ENCODE measurements around the gene DBI. TPM values are rescaled to one million over a fixed set of nuclear protein-coding genes. Genes with fewer than 3 reads are reported as not detected.

Gene DBI
- total RNA-seq, 1 experiment from 2014 or later, result 129 TPM

GRCh38 chr2:119359774-119360173 lies 7.0 kb upstream of the DBI start:
- ChIA-PET RAD21 (ENCODE audit: low non-redundant PET in 1 of 2, low total read pairs in 2 of 2, uncharacterized antibody in 2 of 2, unreplicated experiment in 2 of 2) (no interaction called here), POLR2A (no interaction called here), CTCF (no interaction called here)
- DNase-seq (ENCODE audit: low read depth, low spot score), result no peak
- Histone ChIP-seq H3K36me3 (ENCODE audit: control insufficient read depth in 1 of 2, insufficient read depth in 2 of 2, low read length in 2 of 2) (no peaks in the 10 kb centered on the region), H3K4me1 (ENCODE audit: control insufficient read depth in 1 of 2, insufficient read depth in 2 of 2, low read length in 2 of 2) (no peaks in the 10 kb centered on the region), H3K27me3 (ENCODE audit: insufficient read depth, low read length) (no peaks in the 10 kb centered on the region), H3K9ac (ENCODE audit: low read length) (no peak overlapping the region), H3K27ac (ENCODE audit: low read depth, low read length) (no peak overlapping the region), H3K4me2 (ENCODE audit: low read length) (no peak overlapping the region), H4K20me1 (ENCODE audit: insufficient read depth) (no peaks in the 10 kb centered on the region), H2AFZ (ENCODE audit: low read depth, low read length, poor library complexity, severe bottlenecking) (no peak overlapping the region), H3K9me2 (ENCODE audit: insufficient read depth) (no peaks in the 10 kb centered on the region), H3K9me3 (ENCODE audit: control insufficient read depth in 1 of 2, insufficient read depth in 1 of 2, low read depth in 1 of 2, low read length in 2 of 2) (no peaks in the 10 kb centered on the region), H3K79me2 (ENCODE audit: insufficient read depth, low read length) (peaks cover under 1% of the 10 kb centered on the region; the same call in 1 of the 2 replicates), H3K4me3 (replicated peaks in 1 of 2; ENCODE audit: low read depth in 1 of 2, low read length in 2 of 2) (no peak overlapping the region)
- no peak for ATAC-seq
- BruUV-seq (replicated peaks), result no TSS peak
- intact Hi-C loops (cut with micrococcal nuclease), result no loop called here
- no peak for TF ChIP-seq POLR2A (IDR thresholded peaks at IDR 0.05; ENCODE audit: borderline replicate concordance, extremely low read depth, insufficient read depth, insufficient read length)
- TF ChIP-seq, protein P1, sequence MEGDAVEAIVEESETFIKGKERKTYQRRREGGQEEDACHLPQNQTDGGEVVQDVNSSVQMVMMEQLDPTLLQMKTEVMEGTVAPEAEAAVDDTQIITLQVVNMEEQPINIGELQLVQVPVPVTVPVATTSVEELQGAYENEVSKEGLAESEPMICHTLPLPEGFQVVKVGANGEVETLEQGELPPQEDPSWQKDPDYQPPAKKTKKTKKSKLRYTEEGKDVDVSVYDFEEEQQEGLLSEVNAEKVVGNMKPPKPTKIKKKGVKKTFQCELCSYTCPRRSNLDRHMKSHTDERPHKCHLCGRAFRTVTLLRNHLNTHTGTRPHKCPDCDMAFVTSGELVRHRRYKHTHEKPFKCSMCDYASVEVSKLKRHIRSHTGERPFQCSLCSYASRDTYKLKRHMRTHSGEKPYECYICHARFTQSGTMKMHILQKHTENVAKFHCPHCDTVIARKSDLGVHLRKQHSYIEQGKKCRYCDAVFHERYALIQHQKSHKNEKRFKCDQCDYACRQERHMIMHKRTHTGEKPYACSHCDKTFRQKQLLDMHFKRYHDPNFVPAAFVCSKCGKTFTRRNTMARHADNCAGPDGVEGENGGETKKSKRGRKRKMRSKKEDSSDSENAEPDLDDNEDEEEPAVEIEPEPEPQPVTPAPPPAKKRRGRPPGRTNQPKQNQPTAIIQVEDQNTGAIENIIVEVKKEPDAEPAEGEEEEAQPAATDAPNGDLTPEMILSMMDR (IDR thresholded peaks at IDR 0.05 in 2 of 3, conservative IDR thresholded peaks at IDR 0.05 in 1 of 3; ENCODE audit: borderline replicate concordance in 1 of 3, insufficient read depth in 1 of 3, low read depth in 2 of 3, low read length in 2 of 3), result no peak
- TF ChIP-seq ZNF274 (IDR thresholded peaks at IDR 0.05; ENCODE audit: low read depth, low read length), result no peak
- TF ChIP-seq FOSL1 (IDR thresholded peaks at IDR 0.05; ENCODE audit: low read depth), result no peak
- no peak for TF ChIP-seq EGR1 (IDR thresholded peaks at IDR 0.05; ENCODE audit: low read depth)
- TF ChIP-seq CEBPB (IDR thresholded peaks at IDR 0.05; ENCODE audit: low read depth), result no peak
- TF ChIP-seq JUND (IDR thresholded peaks at IDR 0.05), result no peak
- TF ChIP-seq YY1 (IDR thresholded peaks at IDR 0.05; ENCODE audit: extremely low read depth, insufficient replicate concordance, low read depth, low read length), result no peak
- TF ChIP-seq SRF (IDR thresholded peaks at IDR 0.05; ENCODE audit: low read depth), result no peak

GRCh38 chr2:119360423-119360966 lies 6.3 kb upstream of the DBI start:
- peaks cover 7% of the 10 kb centered on the region for H3K79me2 ChIP-seq (ENCODE audit: insufficient read depth, low read length)
- intact Hi-C loops (cut with micrococcal nuclease), result no loop called here
- no peaks in the 10 kb centered on the region for H3K9me3 ChIP-seq (ENCODE audit: control insufficient read depth in 1 of 2, insufficient read depth in 1 of 2, low read depth in 1 of 2, low read length in 2 of 2)
- H4K20me1 ChIP-seq (ENCODE audit: insufficient read depth), result no peaks in the 10 kb centered on the region
- no peaks in the 10 kb centered on the region for H3K36me3 ChIP-seq (ENCODE audit: control insufficient read depth in 1 of 2, insufficient read depth in 2 of 2, low read length in 2 of 2)
- RAD21 ChIA-PET (ENCODE audit: low non-redundant PET in 1 of 2, low total read pairs in 2 of 2, uncharacterized antibody in 2 of 2, unreplicated experiment in 2 of 2), result no interaction called here
- no peaks in the 10 kb centered on the region for H3K27me3 ChIP-seq (ENCODE audit: insufficient read depth, low read length)
- H3K9me2 ChIP-seq (ENCODE audit: insufficient read depth), result no peaks in the 10 kb centered on the region
- H3K4me2 ChIP-seq (ENCODE audit: low read length), result no peak overlapping the region
- ATAC-seq, result no peak
- TF ChIP-seq SRF (IDR thresholded peaks at IDR 0.05; ENCODE audit: low read depth) (no peak), ZNF274 (IDR thresholded peaks at IDR 0.05; ENCODE audit: low read depth, low read length) (no peak), SIN3A (IDR thresholded peaks at IDR 0.05; ENCODE audit: low read depth) (no peak), RAD21 (IDR thresholded peaks at IDR 0.05; ENCODE audit: low read depth) (no peak), EGR1 (IDR thresholded peaks at IDR 0.05; ENCODE audit: low read depth) (no peak)
- no TSS peak for BruUV-seq (replicated peaks)
- POLR2A ChIA-PET, result no interaction called here
- H2AFZ ChIP-seq (ENCODE audit: low read depth, low read length, poor library complexity, severe bottlenecking), result no peak overlapping the region
- no peak overlapping the region for H3K27ac ChIP-seq (ENCODE audit: low read depth, low read length)
- H3K9ac ChIP-seq (ENCODE audit: low read length), result no peak overlapping the region
- no peak overlapping the region for H3K4me3 ChIP-seq (replicated peaks in 1 of 2; ENCODE audit: low read depth in 1 of 2, low read length in 2 of 2)
- no peak for DNase-seq (ENCODE audit: low read depth, low spot score)
- peaks cover 3 to 5% of the 10 kb centered on the region in 2 experiments for H3K4me1 ChIP-seq (ENCODE audit: control insufficient read depth in 1 of 2, insufficient read depth in 2 of 2, low read length in 2 of 2)
- CTCF ChIA-PET, result no interaction called here

Measured in HCT116 (cell line).